ENCODE measurements around the gene BIRC6.

BIRC6 gene

DNA sequence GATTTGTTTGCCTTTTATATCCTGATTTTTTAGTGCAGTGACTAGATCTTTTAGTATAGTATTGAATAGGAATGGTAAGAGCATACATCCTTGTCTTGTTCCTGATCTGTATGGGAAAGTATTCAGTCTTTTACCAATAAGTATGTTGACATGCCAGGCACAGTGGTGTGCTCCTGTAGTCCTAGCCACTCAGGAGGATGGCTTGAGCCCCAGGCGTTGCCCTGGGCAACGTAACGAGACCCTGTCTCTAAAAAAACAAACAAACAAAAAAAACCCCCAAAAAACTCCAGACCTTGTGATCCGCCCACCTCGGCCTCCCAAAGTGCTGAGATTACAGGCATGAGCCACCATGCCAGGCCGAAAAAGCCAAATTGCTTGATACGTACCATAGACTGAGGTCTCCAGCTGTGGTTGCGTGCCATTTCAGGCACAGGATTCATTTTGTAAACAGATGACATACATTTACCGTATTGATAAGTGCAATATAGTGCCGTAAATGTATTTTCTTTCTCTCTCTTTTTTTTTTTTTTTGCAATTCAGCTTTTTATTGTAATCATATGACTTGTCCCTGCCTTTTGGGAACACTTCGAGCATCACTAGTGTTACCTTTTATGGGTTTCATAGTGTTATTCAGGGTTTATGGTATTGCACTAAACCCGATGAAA lies 18.5 kb downstream of the BIRC6 start:
- DNase-seq: no peak

- no peak for DNase-seq
Measured at GRCh38 chr2:32376756-32377155, 19.9 kb downstream of the BIRC6 start.

DNA sequence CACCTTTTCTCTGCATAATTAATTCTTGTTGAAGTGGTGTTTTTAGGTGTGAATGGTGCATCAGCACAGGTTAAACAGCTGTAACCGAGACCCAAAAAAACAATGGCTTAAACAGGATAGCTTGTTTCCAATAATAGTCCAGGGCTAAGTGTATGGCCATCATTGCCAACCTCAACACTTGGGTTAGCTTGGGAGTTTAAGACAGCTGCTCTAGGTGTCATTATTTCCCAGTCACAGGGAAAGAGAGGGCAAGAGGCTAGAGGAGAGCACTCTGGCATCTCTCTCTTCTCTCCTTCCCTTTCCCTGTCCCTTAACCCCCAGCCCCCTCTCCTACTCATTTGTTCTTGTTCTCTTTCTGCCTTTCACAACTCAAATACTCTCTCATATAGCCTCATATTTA lies 21.1 kb downstream of the BIRC6 start:
- no peak for DNase-seq

DNA sequence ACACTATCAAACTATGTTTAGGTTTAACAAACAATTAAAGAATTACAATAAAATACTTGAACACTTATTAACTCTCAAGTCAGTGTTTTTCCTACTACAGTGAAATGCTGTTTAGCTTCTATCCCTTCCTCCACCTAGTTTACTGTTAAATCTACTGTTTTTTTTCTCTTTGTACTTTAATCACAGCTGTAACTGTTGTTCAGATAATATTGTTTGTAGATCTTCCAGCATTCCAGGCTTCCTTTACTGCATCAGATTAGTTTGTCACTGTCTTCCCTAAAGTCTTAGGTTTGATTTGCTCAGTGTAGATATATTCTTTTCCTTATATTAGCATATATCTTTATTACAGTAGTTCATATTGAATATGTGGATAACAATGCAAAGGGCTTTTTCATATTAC lies 22.5 kb downstream of the BIRC6 start:
- no peak for DNase-seq

- DNase-seq: no peak
Measured at GRCh38 chr2:32383858-32384257, 27.0 kb downstream of the BIRC6 start.

GRCh38 chr2:32384529-32384928 lies 27.7 kb downstream of the BIRC6 start:
- DNase-seq: no peak

DNA sequence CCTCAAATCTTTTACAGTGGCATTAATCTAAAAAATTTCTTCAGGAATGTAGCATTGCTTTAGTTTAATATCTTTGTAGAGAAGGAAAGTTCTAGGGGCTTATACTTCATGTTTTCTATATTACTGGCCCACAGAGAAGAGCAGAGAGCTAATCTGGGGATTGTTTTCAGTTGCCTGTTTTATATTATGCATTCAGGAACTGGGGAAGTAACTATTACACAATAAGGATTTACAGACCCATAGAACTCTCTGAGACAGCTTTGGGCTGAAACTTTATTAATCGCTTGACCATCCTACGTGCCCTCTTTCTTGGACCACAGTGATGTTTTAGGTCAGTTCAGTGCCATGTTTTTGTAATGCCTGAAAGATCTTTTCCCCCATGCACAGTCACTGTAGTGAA lies 29.9 kb downstream of the BIRC6 start:
- no peak for DNase-seq

- DNase-seq: no peak
Measured at GRCh38 chr2:32399221-32399620, 42.4 kb downstream of the BIRC6 start.

DNA sequence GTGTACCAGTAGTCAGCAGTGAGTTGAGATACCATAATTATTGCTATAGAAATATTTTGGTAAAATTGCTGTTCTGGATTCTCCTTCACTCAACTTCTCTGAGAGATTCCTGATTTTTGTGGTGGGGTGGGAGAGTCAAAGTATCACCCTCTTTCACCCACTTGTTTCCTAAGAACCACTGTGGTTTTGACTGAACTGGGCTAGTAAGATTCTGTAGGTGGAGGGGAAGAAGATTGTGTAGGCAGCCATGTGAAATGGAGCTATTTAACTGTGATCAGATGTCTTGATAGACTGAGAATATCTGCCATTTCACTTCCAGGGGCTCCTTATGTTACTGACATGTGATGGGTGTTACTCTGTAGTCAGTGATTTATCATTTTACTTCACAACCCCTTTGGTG lies 45.3 kb downstream of the BIRC6 start:
- DNase-seq: no peak

GRCh38 chr2:32403782-32404181 lies 47.0 kb downstream of the BIRC6 start:
- no peak for DNase-seq

DNA sequence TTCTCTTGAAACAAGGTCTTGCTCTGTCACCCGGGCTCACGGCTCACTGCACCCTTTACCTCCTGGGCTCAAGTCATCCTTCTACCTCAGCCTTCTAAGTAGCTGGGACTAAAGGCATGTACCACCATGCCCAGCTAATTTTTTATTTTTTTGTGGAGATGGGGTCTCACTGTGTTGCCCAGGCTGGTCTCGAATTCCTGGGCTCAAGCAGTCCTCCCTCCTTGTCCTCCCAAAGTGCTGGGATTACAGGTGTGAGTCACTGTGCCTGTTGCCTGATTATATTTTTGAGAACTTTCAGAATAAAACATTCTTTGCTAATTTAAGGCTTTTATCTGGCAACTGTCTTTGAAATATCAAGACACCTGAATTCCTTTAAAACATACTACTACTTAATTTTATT lies 47.9 kb downstream of the BIRC6 start:
- DNase-seq: no peak

- no peak for DNase-seq
Measured at GRCh38 chr2:32416519-32416918, 59.7 kb downstream of the BIRC6 start.

DNA sequence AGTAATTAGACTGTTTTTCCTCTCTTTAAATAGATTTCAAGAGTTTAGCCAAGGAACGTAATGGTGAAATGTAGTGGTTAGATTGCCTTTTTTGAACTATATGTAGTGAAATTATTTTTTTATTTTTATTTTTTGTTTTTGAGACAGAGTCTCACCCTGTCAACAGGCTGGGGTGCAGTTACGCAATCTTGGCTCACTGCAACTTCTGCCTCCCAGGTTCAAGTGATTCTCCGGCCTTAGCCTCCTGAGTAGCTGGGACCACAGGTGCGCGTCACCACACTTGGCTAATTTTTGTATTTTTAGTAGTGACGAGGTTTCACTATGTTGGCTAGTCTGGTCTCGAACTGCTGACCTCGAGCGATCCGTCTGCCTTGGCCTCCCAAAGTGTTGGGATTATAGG lies 60.8 kb downstream of the BIRC6 start:
- DNase-seq: no peak

- DNase-seq: peak; percentile 50
Measured at GRCh38 chr2:32418778-32419177, 62.0 kb downstream of the BIRC6 start.

- peak; percentile 16 for DNase-seq
Measured at GRCh38 chr2:32422133-32422532, 65.3 kb downstream of the BIRC6 start.

- DNase-seq: no peak
Measured at GRCh38 chr2:32423536-32423935, 66.7 kb downstream of the BIRC6 start.

- no peak for DNase-seq
Measured at GRCh38 chr2:32424739-32425138, 67.9 kb downstream of the BIRC6 start.

- peak; percentile 73 for DNase-seq
Measured at GRCh38 chr2:32425719-32426141, 68.9 kb downstream of the BIRC6 start.

- DNase-seq: no peak
Measured at GRCh38 chr2:32427672-32428610, 71.1 kb downstream of the BIRC6 start.

DNA sequence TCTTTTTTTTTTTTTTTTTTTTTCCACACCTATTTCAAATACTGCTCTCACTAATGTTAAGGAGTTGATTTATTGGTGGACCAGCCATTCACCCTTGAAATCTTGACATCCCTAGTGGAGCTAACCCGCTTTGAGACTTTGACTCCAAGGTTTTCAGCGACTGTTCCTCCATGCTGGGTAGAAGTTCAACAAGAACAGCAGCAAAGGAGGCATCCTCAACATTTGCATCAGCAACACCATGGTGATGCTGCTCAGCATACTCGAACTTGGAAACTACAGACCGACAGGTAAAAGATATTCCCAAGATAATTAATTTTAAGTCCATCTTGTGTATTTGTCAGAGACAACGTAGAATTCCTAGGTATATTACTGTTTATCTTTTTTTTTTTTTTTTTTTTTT lies 74.0 kb downstream of the BIRC6 start:
- DNase-seq: no peak

DNA sequence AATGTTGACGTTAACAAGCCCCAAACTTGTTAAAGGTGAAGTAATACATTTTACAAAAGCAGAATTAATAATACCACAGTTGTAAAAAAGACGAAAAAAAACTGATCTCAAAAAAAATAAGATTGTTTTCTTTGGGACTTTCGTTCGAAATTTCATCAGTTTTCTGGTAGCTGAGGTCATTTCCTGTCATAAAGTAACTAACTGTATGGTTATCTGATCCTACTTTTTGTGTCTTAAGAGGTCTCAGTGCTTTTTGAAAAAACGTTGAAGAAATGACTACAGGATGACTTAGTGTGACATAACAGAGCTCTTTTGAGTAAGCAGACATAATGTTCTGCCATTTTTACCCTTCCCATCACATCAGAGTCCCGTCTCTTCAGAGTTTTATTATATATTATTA lies 79.3 kb downstream of the BIRC6 start:
- DNase-seq: no peak

- DNase-seq: no peak
Measured at GRCh38 chr2:32442020-32442467, 85.2 kb downstream of the BIRC6 start.

GRCh38 chr2:32446369-32446768 lies 89.5 kb downstream of the BIRC6 start:
- DNase-seq: no peak

DNA sequence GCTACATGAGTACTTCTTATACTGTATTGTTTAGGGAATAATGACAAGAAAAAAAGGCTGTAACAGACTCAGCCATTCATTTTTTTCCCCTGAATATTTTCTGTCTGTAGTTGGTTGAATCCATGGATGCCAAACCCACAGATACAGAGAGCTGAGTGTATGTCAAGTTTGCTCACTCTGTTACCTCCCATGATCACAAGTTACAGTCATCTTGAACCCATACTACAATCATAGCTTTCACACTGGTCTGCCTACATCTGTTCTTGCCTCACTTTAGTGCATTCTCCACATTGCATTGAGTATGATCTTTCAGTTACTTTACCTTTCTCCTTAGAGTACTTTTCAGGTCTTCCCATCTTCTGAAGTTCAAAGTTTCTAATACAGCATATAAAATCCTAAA lies 94.0 kb downstream of the BIRC6 start:
- DNase-seq: no peak

All from fibroblast of skin of right quadriceps (primary cell).